ENCODE data around the gene CNTNAP2. TPM values are rescaled to one million over a fixed set of nuclear protein-coding genes. Genes with fewer than 3 reads are reported as not detected.

CNTNAP2 gene
- total and polyA plus RNA-seq, 9 of the 15 experiments (the other 6 are each of a cell fraction or from before 2014, with no cell fraction given): 0.04 to 0.62 (median 0.09) TPM; not detected in 4

DNA sequence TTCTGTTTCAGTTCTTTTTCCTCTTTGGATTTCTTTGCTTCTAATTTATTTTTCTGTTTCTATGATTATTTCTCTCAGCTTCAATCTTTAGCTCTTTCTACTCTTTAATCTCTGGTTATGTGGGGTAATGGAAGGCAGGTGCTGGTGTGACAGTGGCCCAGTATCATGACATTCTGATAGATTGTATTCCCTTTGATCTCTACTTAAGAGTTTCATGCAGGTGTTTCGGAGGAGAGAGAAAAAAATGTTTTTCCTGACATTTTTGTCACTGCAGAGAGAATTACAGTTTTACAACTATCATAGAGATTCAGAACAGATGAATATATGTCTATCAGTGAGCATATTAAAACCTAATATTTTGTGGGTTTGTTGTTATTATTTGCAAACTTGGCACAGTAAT lies 524.9 kb downstream of the CNTNAP2 start (continued):
- no peak for TF ChIP-seq REST (IDR thresholded peaks at IDR 0.05; ENCODE audit: borderline replicate concordance)
- TF ChIP-seq REST (CRISPR knock-in tag; IDR thresholded peaks at IDR 0.05; ENCODE audit: low read depth): no peak
- no peak for TF ChIP-seq THAP7 (CRISPR knock-in tag; IDR thresholded peaks at IDR 0.05)
